GM18868 (cell line): ENCODE results near the gene EMP1.

Experiments
- ATAC-seq: cut with Tn5 transposase; IDR thresholded peaks from one replicate; pipeline ENCODE4 v1.9.1; 2021; ENCODE audit warnings: mild to moderate bottlenecking, moderate library complexity; ENCODE audit not compliant: unreplicated experiment

Gene EMP1, protein sequence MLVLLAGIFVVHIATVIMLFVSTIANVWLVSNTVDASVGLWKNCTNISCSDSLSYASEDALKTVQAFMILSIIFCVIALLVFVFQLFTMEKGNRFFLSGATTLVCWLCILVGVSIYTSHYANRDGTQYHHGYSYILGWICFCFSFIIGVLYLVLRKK

DNA sequence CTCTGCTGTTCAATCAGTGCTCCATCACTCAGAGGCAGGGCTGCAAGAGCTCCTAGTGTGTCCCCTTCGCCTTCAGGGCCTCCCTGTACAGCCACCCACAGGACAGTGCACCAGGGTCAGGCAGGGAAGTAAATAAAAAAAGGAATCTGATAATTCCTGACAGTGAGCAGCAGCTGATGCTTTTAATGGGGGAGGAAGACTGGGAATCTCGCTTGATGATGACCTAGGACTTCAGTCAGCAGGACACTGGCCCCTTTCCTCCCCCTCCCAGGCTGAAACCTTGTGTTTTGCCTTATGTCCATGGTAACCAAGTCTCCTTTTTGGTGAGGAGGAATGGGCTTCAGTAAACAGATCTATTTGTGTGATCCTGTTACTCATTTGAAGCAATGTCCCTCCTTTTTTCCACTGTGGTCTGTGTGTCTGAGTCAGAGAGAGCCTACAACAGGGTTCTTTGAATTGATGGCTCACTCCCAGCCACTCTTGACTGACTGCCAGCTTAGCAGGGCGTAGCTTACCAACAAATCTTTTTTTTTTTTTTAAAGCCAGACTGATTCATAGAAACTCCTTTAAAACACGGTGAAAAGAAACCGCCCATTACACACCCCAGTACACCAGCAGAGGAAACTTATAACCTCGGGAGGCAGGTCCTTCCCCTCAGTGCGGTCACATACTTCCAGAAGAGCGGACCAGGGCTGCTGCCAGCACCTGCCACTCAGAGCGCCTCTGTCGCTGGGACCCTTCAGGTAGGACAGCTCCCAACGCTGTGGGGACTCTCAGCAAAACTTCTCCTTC is at the start of gene EMP1:
Gene EMP1, plus strand, starts transcription at position 597 of the 792 bp plus-strand sequence. CDS start 14,785 bp downstream, outside the sequence.
- peak; percentile 93 for ATAC-seq

DNA sequence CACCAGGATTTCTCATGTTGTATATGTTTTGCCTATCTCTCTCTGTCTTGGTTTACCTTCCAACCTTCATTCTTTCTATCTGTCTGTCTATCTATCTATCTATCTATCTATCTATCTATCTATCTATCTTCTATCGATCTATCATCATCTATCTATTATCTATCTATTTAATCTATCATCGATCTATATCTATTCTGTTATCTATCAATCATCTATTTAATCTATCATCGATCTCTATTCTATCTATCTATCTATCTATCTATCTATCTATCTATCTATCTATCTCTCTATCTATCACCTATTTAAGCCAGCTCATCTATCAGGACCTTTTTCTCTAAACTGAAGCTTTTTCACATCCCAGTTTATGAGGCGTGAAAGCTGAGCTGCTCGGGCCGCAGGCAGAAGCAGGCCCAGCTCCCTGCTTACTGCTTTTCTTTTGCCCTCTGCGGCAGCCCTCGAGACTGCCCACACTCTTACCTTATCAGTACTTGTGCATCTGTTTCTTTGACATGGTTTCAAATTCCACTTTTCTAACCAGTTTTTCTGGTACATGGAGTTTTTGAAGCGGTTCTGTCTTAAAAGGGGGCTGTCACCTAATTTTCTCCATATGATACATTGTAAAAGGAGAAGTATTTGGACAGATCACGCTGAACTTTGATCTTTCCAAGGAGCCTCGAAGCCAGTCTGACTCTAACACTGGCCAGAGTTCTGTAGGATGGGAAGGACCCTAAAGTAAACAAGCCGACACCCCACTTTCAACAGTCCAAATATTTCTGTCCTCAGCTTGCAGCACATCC is 48.6 kb upstream of the EMP1 start:
- no peak for ATAC-seq

DNA sequence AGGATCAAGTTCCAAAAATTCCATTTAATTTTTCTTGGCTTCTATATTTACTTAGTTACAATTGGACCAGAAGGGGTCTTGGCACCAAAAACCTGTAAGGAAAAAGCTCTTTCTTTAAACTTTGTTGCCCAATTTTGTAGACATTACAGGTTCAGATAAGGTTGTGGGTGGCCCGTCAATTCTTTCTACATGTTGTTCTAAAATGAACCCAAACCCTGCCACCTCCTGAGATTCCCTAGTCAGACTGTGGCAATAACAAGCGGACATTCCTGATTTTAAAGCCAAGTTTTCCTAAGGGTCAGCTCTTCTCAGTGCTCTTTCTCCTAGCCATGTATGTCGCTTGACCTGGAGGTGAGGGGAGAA is 48.1 kb upstream of the EMP1 start:
- ATAC-seq: no peak

DNA sequence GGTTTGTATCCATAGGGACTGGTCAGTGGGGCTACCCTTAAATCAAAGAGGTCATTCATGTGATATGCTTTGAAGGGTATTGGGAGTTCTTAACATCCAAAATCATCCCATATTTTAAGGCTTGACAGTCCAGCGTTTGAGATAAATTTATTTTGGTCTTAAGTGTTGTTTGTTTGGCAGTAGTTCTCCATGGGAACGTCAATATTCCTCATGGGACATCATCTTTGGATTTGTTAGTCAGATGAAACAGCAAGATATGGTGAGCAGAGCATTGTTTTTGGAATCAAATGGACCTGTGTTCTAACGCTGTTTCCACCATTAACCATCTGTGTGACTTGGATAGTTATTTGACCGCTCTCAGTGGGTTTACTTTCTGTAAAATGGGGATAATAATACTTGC is 47.1 kb upstream of the EMP1 start:
- no peak for ATAC-seq

DNA sequence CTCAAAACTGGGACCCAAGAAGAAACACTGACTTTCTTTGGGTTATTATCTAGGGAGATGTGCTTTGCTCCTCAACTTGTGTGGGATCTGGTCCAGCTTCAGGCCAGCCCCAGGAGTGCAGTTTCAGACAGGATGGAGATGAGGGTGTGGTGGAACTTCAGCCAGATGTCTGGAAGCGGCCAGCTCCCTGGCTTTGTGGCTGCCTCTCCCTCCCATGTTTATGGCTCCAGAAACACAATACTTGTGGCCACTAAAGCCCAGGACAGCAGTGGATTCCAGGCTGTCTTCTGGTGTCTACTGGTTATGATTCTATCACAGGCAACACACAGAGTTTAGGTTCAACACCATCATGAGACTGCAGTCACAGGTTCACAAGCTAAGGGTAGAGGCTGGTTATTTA is 44.2 kb upstream of the EMP1 start:
- no peak for ATAC-seq

DNA sequence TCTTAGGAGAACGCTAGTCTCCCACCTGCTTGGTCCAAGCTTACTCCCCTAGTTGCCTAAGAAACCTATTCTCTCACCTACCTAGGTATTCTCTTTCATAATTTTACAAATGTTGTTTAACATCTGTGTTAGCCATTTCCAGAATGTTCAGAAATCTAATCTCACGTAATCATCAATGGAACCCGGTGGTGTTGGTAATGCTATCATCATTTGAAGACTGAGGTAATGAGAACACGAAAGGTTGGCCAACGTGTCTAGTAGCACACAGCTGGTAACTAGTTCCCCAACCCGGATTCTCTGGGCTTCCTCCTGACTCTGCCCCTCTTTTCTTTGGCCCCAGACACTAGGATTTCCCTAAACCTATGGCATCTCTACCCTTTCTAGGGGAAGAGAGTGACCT is 43.8 kb upstream of the EMP1 start:
- ATAC-seq: no peak

DNA sequence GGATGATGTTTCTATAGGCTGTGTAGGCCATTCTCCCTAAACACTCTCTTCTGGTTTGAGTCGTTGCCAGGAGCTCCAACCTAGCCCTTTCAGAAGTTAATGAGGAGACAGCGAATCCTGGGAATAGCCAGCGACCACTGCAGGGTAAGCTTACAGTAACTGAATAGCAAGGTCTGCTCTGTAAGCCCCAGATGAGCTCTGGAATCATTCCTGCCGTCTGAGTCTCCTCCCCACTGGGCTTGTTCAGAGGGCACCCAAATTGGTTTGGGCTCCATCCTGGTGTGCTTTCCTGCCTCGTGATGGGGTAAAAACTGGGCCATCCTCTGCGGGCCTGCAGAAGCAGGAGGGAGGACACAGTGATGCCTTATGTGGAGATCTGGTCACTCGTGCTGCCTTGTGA is 43.3 kb upstream of the EMP1 start:
- ATAC-seq: no peak

DNA sequence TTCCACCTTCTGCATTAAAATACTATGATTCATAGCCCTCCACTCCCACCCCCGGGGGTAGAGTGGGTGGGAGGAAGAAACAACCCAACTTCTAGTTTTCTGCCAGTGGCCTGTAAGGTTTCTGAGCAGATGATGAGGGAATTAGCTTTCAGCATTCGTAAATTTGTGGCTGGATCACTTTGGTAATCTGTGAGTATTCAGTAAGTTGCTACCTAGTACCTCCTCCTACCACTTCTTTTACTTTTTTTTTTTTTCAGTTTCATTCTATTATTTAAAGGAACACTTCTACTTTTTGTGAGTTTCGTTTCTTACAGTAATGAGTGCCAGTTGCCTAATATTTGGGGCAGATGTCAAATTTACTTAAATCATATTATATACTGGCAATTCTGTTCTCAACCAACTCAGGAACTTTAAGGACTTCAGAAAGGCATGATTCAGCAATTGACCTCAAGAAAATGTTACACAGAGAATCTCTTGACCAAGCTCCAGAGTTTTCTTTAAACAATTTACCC is 42.4 kb upstream of the EMP1 start:
- peak; percentile 63 for ATAC-seq

DNA sequence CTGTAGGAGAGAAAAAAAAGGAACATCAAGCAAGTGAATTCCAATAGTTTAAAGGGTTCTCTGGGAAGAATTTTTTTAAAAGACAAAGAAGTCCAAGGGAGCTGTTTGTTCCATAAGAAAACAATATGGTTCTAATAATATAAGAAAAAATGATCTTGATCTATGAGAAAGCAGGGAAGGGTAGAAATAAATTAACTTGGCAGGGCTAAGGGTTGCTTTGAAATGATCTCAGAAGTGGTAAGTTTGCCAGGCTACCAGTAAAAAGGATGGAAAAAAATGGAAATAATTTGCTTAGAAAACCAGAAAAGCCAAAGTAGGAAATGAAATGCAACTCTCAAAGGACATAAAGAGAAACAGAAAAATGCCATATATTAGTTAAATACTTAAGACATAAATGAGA is 41.7 kb upstream of the EMP1 start:
- ATAC-seq: no peak

DNA sequence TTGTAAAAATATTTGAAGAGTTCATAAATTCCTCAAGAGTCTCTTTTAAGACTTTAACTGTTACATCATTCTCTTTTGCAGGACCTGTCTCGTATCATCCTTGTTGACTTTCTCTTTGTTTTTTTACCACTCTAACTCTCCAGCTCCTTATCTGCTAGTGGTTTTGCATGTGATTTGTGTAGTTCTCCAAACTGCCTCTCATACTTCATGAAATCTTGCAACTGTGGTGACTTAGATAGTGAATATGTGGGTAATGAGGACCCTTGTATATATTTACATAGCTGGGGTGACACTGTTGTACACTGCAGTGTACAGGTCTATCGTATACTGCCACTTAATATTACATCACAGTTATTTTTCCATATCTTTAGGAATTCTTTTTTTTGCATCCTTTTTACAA is 40.2 kb upstream of the EMP1 start:
- ATAC-seq: no peak

DNA sequence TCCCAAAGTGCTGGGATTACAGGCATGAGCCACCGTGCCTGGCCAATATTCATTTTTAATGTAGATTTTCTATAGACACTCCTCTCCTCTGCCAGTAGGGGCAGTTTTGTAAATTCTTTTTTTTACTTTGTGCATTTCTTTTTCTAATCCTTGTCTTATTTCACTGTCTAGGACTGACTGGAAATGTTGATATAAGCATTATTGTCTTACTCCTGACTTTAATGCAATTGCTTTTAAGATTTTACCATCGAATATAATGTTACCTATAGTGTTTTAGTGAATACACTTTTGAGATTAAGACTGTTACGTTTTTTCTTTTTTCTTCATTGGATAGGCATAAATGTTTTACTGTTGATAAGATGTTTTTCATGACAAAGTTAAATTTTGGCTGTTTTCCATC is 35.4 kb upstream of the EMP1 start:
- ATAC-seq: no peak

DNA sequence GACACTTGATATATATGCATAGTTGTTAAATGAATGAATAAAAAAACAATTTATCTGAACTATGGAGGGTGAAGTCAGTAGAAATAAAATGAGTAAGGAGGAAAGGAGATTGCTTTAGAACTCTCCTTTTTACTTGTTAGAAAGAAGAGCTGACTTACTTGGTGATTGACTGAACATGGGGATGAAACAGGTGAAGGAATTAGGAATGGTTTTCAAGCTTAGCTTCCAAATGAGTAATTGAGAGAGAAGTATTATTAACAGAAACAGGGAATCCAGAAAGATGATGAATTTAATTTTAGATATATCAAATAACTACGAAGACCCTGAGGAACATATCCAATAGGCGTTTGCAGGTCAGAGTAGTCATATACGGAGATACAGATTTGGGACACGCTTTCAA is 33.6 kb upstream of the EMP1 start:
- no peak for ATAC-seq

DNA sequence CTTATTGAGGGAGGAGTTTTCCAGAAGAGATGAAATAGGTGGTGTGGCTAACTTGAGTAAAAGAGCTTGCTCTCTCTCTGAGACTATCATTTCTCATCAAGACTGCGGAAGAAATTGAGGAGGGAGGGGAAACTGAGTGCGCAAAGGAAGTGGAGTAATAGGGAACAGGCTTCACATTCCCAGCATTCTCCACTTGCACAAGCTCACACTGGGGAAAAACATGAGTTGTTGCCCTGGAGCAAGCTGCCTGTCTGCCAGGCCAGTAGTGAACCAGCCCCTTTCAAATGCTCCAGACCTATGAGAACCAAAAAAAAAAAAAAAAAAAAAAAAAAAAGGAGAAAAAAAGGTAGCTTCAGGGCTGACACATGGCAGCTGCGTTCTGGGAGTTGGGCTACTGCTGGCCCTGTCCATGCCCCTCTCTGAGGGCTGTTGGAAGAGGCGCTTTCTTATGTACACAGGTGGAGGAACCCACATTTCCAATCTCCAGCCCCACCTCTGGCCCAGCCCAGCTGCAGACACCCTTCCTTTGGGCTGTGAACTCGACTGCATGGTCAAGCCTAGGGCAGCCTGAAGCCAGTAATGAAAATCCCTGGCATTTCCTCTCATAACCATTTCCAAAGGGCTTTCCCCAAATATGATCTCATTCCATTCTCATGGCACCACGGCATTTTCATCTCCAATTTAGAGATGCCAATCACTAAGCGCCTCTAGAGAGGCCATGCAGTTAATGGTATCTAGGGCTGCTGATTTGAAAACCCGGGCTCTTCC is 32.5 kb upstream of the EMP1 start:
- ATAC-seq: no peak

DNA sequence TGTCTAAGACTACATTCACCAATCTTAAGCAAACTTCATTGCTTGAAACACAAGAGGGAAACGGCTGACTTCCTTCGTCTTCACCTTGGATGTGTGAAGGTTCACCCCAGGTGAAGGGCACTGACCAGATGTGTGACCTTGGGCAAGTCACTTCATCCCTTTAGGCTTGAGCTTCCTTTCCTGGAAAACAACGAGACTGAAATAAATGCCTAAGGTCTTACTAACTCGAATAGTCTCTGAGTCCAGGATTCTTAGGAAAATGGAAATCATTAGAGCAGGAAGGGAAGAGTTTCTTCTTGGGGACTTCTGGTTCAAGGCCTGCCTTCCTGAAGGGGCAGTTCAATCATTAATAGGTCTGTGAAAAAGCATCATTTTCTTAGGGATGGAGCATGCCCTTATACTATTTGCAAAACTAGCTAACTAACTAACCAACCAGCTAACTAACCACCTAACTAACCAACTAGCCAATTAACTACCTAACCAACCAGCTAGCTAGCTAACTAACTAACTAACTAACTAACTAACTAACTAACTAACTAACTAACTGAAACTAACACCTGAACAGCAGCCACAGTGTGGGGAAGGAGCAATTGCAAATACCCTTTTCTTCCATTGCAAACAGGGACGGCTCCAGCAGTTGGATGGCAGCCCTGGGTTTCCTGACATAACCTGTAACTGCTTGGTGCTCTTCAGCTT is 31.5 kb upstream of the EMP1 start:
- no peak for ATAC-seq

DNA sequence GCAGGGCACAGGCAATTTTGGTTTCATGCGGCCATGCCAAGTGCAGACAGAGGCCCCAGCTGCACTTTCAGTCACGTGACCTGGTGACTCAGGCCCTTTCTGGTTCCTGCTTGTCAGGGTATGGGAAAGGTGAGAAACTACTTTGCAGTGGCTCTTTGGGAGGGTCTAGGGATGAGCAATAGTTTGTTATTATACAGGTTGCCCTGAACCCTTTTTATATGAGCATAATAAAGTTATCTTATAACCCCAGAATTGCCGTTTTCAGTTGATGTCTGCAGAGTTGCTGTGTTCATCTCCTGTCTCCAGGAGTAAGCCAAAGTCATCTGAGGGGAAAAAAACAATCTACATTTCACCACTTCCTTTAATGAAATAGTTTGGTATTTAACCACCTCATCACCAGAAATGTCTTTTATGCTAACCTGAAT is 30.9 kb upstream of the EMP1 start:
- ATAC-seq: peak; percentile 93

DNA sequence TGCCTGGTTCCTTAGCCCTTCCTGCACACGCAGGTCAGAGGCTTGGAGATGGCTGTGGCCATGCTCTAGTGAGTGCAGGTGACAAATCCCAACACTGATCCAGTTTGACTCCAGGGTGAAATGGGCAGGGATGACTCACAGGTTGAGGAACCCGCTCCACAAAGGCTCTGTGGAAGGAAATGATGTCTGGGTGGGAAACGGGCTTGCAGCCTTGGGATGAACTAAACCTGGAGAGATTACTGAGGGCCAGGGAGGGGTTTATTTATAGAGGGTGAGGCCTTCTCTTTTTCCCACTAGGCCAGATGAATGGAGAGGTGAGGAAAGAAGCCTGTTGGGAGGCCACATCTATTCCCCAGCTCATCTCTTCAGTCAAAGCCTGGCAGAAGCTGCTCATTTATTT is 29.3 kb upstream of the EMP1 start:
- ATAC-seq: no peak

DNA sequence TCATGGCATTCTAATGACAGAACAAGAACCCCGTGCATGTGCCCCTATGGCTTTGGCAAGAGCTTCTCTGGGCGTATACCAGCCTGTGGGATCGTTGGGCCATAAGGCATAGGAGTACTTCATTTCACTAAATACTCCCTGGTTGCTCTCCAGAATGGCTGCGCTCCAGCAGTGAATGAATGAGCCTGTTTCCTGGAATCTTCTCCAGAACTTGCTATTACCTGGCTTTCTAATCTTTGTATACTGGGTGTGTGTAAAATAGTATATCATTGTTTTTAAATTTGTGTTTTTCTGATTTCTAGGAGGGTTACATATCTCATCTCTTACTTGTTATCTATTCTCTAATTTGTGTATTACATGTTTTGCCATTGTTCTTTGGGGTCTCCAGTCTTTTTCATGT is 28.6 kb upstream of the EMP1 start:
- ATAC-seq: no peak

DNA sequence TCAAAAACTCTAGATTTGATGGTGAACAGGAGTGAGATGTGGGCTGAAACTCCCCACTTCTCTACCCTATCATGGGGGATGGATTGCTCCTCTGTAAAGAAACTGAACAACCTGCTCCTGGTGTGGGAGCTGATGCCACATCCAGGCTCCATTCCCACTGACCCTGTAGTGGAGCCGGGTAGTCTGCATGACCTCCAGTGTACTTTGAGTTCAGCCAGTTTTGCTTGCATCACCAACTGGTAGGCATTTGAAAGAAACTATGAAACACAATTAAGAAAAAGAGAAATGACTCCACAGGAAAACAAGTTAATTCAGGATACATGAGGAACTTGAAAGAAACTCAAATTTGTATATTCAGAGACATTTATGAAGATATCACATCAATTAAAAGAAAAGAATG is 27.3 kb upstream of the EMP1 start:
- ATAC-seq: no peak

DNA sequence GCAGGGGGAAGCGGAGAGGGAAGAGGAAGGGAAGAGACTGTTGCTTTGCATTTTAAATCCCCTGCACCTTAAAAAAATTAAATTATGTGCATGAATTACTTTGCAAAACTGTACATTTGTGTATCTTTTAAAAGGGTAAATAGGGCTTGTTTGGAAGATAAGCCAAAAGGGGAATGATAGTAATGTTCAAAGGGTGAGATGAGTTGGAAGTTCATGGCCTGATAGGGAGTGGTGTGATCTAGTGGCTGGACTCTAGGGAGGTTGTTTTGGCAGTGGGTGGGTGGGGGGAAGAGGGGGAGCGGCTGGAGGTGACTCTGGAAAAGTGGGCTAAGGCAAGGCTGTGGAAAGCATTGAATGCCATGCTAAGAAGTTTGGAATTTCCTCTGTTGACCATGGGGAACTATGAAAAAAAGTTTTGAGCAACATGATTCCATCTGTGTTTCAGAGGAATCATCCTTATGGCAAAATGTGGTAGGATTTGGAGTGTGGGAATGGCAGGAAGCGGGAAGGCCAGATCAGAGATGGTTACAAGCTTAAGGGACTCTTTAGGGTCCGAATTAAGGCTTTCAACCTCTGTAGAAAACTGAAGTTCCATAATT is 25.5 kb upstream of the EMP1 start:
- no peak for ATAC-seq
